Testis (tissue), 2 donors: ENCODE data around the gene CD101.

ENCODE experiments used
- CTCF ChIP-seq, 3 experiments: fragments of 450-650 bp in 2 of 3; fragments of 200-600 bp in 1 of 3; sonication (generic) in 1 of 3; IDR thresholded peaks; one replicate each; pipeline ENCODE4 v1.5.1; 2016 to 2019; ENCODE audit warnings: antibody characterized with exemption in 3 of 3, mild to moderate bottlenecking in 2 of 3, moderate library complexity in 1 of 3
- POLR2A ChIP-seq: fragments of 450-650 bp; IDR thresholded peaks from one replicate; pipeline ENCODE4 v1.6.1; 2017; ENCODE audit warnings: antibody characterized with exemption, mild to moderate bottlenecking, moderate library complexity

DNA sequence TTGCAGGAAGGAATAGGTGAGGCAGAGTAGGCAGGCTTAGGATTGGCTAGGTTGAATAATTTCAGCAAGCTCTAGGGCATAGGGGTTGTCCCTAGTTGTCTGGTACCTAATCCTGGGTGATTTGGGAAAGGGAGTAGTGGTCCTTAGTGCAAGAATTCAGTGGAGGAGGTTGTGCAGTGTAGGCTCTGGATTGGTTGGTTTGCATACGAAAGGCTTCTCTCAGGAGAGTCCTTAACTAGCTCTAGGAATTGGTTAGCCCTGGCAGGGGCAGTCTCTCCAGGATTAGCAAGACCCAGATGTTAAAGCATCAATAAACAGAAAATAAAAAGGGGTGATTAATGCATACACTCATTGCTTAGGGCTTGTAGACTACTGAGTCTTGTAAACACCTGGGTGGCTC lies 9.6 kb upstream of the CD101 start:
- TF ChIP-seq CTCF (IDR thresholded peaks at IDR 0.05) (no peak), POLR2A (no peak)
